ENCODE results near the gene ACADM. TPM values are rescaled to one million over a fixed set of nuclear protein-coding genes. Genes with fewer than 3 reads are reported as not detected.

ACADM gene
- total RNA-seq, 3 donors from 2014 or later, result 46.7 to 62.9 (median 50.5) TPM

DNA sequence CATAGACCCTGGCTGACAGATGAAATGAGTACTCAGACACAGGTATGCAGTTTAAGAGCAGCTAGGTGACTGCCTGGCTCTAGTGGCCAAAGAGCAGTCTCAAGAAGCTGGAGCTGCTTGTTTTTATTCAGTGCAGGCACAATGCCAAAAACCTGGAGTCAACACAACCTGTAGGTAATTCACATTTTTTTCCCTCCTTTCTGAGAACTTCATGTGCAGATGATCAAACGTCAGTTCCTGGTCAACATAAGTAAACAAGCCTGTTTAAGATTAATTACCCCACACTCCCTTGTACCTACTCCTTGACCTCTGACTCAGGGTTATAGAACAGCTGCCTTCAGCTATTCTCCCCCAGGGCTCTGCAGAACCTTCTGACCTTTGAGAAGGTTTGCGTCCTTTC, 17.3 kb upstream of the ACADM start:
- intact Hi-C loops (cut with DNase I; ENCODE audit: low total_unique reads), result no loop called here
- no peak overlapping the region for H3K27ac ChIP-seq
- no peaks in the 10 kb centered on the region for H3K4me1 ChIP-seq
- H3K36me3 ChIP-seq, result no peaks in the 10 kb centered on the region
- TF ChIP-seq POLR2AphosphoS5 (IDR thresholded peaks at IDR 0.05), result no peak
- TF ChIP-seq, protein P1, sequence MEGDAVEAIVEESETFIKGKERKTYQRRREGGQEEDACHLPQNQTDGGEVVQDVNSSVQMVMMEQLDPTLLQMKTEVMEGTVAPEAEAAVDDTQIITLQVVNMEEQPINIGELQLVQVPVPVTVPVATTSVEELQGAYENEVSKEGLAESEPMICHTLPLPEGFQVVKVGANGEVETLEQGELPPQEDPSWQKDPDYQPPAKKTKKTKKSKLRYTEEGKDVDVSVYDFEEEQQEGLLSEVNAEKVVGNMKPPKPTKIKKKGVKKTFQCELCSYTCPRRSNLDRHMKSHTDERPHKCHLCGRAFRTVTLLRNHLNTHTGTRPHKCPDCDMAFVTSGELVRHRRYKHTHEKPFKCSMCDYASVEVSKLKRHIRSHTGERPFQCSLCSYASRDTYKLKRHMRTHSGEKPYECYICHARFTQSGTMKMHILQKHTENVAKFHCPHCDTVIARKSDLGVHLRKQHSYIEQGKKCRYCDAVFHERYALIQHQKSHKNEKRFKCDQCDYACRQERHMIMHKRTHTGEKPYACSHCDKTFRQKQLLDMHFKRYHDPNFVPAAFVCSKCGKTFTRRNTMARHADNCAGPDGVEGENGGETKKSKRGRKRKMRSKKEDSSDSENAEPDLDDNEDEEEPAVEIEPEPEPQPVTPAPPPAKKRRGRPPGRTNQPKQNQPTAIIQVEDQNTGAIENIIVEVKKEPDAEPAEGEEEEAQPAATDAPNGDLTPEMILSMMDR (IDR thresholded peaks at IDR 0.05), result no peak
- TF ChIP-seq POLR2A (IDR thresholded peaks at IDR 0.05), result no peak
- H3K27me3 ChIP-seq, result no peaks in the 10 kb centered on the region
- DNase-seq (ENCODE audit: low spot score in 2 of 2), result no peak
- H3K4me3 ChIP-seq, result no peak overlapping the region
- no peaks in the 10 kb centered on the region for H3K9me3 ChIP-seq

- H3K27ac ChIP-seq, result no peak overlapping the region
- TF ChIP-seq, protein P1 (IDR thresholded peaks at IDR 0.05), result no peak
- TF ChIP-seq POLR2AphosphoS5 (IDR thresholded peaks at IDR 0.05) (no peak), POLR2A (IDR thresholded peaks at IDR 0.05) (no peak)
- no peaks in the 10 kb centered on the region for H3K9me3 ChIP-seq
- no peak for DNase-seq (ENCODE audit: low spot score in 2 of 2)
- no peak overlapping the region for H3K4me3 ChIP-seq
- intact Hi-C loops (cut with DNase I; ENCODE audit: low total_unique reads), result no loop called here
- no peaks in the 10 kb centered on the region for H3K36me3 ChIP-seq
- no peaks in the 10 kb centered on the region for H3K4me1 ChIP-seq
- H3K27me3 ChIP-seq, result no peaks in the 10 kb centered on the region
Measured at GRCh38 chr1:75708910-75709309, 15.6 kb upstream of the ACADM start.

GRCh38 chr1:75710832-75711231, 13.7 kb upstream of the ACADM start:
- Histone ChIP-seq H3K27ac (no peak overlapping the region), H3K4me3 (no peak overlapping the region), H3K4me1 (no peaks in the 10 kb centered on the region), H3K9me3 (no peaks in the 10 kb centered on the region), H3K36me3 (no peaks in the 10 kb centered on the region), H3K27me3 (no peaks in the 10 kb centered on the region)
- intact Hi-C loops (cut with DNase I; ENCODE audit: low total_unique reads), result no loop called here
- TF ChIP-seq POLR2A (IDR thresholded peaks at IDR 0.05), result no peak
- TF ChIP-seq, protein P1 (IDR thresholded peaks at IDR 0.05), result no peak
- no peak for TF ChIP-seq POLR2AphosphoS5 (IDR thresholded peaks at IDR 0.05)
- DNase-seq (ENCODE audit: low spot score in 2 of 2), result no peak

GRCh38 chr1:75711846-75712245, 12.7 kb upstream of the ACADM start:
- Histone ChIP-seq H3K9me3 (no peaks in the 10 kb centered on the region), H3K4me3 (no peak overlapping the region), H3K27me3 (no peaks in the 10 kb centered on the region), H3K27ac (no peak overlapping the region), H3K36me3 (no peaks in the 10 kb centered on the region), H3K4me1 (no peaks in the 10 kb centered on the region)
- TF ChIP-seq, protein P1 (IDR thresholded peaks at IDR 0.05), result no peak
- TF ChIP-seq POLR2A (IDR thresholded peaks at IDR 0.05) (no peak), POLR2AphosphoS5 (IDR thresholded peaks at IDR 0.05) (no peak)
- DNase-seq (ENCODE audit: low spot score in 2 of 2), result no peak
- intact Hi-C loops (cut with DNase I; ENCODE audit: low total_unique reads), result no loop called here

DNA sequence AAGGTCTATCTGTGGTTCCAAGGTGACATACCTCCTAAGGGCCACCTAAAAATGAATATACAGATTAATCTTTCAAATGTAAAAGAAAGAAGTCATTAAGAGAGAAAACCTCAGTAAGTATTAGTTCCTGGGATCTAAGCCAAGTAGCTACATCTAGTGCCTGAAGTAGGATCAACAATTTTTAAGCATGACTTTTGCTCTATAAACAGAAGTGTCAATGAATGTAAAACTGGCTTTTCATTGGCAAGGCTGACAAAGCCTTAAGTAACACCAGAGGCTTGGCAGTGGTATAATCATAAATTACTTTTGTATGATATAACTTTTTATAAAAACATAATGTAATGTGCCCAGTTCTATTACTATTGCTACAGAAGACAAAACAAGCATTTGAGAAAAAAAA, 12.2 kb upstream of the ACADM start:
- Histone ChIP-seq H3K27me3 (no peaks in the 10 kb centered on the region), H3K4me1 (no peaks in the 10 kb centered on the region), H3K36me3 (no peaks in the 10 kb centered on the region), H3K4me3 (no peak overlapping the region), H3K27ac (no peak overlapping the region), H3K9me3 (no peaks in the 10 kb centered on the region)
- no peak for DNase-seq (ENCODE audit: low spot score in 2 of 2)
- TF ChIP-seq POLR2AphosphoS5 (IDR thresholded peaks at IDR 0.05) (no peak), POLR2A (IDR thresholded peaks at IDR 0.05) (no peak)
- TF ChIP-seq, protein P1 (IDR thresholded peaks at IDR 0.05), result no peak
- intact Hi-C loops (cut with DNase I; ENCODE audit: low total_unique reads), result no loop called here

All from breast epithelium (tissue), 4 donors.